Bronchial epithelial cell (primary cell): ENCODE measurements around the gene MORC3. TPM values are rescaled to one million over a fixed set of nuclear protein-coding genes. Genes with fewer than 3 reads are reported as not detected.

Source experiments
- DNase-seq: peaks from one replicate; pipeline ENCODE4 v3.0.0-alpha.2; 2010; ENCODE audit warnings: low read depth
- FAIRE-seq: peaks from 2 replicates; lab custom pipeline; 2011; peaks lifted over from hg19 to GRCh38; lab: Jason Lieb, UNC
- H3K27me3 ChIP-seq: 2 replicates; pipeline ENCODE4 v1.5.1; 2011; ENCODE audit warnings: low read length; ENCODE audit not compliant: control insufficient read depth, insufficient read depth
- H3K36me3 ChIP-seq: 2 replicates; pipeline ENCODE4 v1.5.1; 2011; ENCODE audit warnings: low read length; ENCODE audit not compliant: control insufficient read depth, insufficient read depth
- H3K4me3 ChIP-seq: 2 replicates; pipeline ENCODE4 v1.5.1; 2011; ENCODE audit warnings: mild to moderate bottlenecking, low read depth, low read length, control low read depth
- CTCF ChIP-seq: IDR thresholded peaks from 2 replicates; pipeline ENCODE4 v1.5.1; 2011; ENCODE audit warnings: mild to moderate bottlenecking, moderate library complexity, low read length, control low read depth, inconsistent platforms; ENCODE audit not compliant: insufficient read depth, severe bottlenecking
- total RNA-seq: library from RNA; depleted of rRNA; stranded (reverse); fragments of >200 nt; gene quantifications from 2 replicates; pipeline ENCODE4 v1.2.1, GENCODE V29; 2014

Gene MORC3
- total RNA-seq, 1 donor from 2014 or later, result 60.8 TPM

DNA sequence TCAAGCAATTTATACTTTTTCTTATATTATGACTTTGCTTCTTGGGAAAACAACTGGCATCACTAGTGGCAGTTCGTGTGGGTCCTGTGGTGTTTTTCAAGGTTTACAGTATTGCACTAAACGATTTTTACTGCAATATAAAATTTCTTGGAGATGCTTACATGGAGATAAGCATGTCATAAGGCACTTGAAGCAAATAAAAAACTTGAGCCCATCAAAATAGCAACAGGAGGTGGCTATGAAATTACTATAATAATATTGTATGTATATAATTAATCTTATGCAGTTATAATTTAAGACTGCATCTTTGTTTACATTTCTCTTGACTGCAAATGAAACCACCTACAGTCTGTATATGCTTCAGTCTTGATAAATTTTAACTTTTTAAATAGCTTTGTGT lies 35.9 kb downstream of the MORC3 start:
- FAIRE-seq (no peak), DNase-seq (no peak)
- H3K36me3 ChIP-seq, result peaks cover 15% of the 10 kb centered on the region
- no peak for TF ChIP-seq CTCF
- no peak overlapping the region for H3K4me3 ChIP-seq
- no peaks in the 10 kb centered on the region for H3K27me3 ChIP-seq

DNA sequence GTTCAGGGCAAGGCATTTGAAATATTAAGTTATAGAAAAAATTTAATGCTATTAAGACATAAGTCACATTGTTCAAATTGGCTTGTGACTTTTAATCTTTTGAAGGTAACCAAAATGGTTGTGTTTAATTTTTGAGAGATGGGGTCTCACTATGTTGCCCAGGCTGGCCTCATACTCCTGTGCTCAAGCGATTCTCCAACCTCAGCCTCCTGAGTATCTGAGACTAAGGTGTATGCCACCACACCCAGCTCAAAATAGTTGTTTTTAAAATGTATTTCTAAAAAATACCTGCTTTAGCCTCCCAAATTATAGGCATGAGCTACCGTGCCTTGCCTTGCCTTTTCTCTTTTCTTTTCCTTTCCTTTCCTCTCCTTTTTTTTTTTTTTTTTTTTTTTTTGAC lies 39.2 kb downstream of the MORC3 start:
- H3K4me3 ChIP-seq, result no peak overlapping the region
- no peak for DNase-seq
- no peak for TF ChIP-seq CTCF
- peaks cover 15% of the 10 kb centered on the region for H3K36me3 ChIP-seq
- H3K27me3 ChIP-seq, result no peaks in the 10 kb centered on the region
- no peak for FAIRE-seq

DNA sequence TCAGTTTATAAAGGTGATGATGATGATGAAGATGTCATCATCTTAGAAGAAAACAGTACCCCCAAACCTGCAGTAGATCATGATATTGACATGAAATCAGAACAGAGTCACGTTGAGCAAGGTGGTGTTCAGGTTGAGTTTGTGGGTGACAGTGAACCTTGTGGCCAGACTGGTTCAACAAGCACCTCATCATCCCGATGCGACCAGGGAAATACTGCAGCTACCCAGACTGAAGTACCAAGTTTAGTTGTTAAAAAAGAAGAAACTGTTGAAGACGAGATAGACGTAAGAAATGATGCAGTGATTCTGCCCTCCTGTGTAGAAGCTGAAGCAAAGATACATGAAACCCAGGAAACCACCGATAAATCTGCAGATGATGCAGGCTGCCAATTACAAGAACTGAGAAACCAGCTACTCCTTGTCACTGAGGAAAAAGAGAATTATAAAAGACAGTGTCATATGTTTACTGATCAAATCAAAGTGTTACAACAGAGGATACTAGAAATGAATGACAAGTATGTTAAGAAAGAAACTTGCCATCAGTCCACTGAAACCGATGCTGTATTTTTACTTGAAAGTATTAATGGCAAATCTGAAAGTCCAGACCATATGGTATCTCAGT lies 49.2 kb downstream of the MORC3 start:
- FAIRE-seq (no peak), DNase-seq (no peak)
- no peak for TF ChIP-seq CTCF
- Histone ChIP-seq H3K36me3 (peaks cover 25% of the 10 kb centered on the region), H3K27me3 (no peaks in the 10 kb centered on the region), H3K4me3 (no peak overlapping the region)

DNA sequence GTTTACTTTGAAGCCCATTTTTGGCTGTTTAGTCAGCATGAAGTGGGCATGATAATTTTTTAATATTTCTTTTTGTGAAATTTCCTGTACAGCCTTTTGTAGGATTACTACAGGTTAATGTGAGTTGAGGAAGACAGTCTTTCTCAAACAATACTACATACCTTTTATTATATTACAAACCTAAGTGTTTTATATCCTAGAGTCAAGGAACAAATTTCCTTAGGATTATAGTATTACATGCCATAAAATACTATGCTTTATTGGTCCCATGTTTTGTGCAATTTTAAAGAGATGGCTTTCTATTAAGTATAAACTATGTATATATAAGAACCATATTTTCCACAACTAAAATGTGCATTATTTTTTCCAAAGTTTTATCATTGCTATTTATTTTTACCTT lies 56.0 kb downstream of the MORC3 start:
- Histone ChIP-seq H3K27me3 (no peaks in the 10 kb centered on the region), H3K4me3 (no peak overlapping the region), H3K36me3 (peaks cover 7% of the 10 kb centered on the region)
- FAIRE-seq (no peak), DNase-seq (no peak)
- no peak for TF ChIP-seq CTCF

- H3K4me3 ChIP-seq, result no peak overlapping the region
- no peaks in the 10 kb centered on the region for H3K27me3 ChIP-seq
- FAIRE-seq (no peak), DNase-seq (no peak)
- peaks cover 7% of the 10 kb centered on the region for H3K36me3 ChIP-seq
- no peak for TF ChIP-seq CTCF
Measured at GRCh38 chr21:36377391-36377842, 57.4 kb downstream of the MORC3 start.

- DNase-seq, result no peak
- Histone ChIP-seq H3K4me3 (no peak overlapping the region), H3K36me3 (peaks cover 3% of the 10 kb centered on the region), H3K27me3 (no peaks in the 10 kb centered on the region)
- FAIRE-seq, result no peak
- no peak for TF ChIP-seq CTCF
Measured at GRCh38 chr21:36379251-36379650, 59.3 kb downstream of the MORC3 start.
